ENCODE results near the gene APOL2. TPM values are rescaled to one million over a fixed set of nuclear protein-coding genes. Genes with fewer than 3 reads are reported as not detected.

Gene APOL2
- polyA plus RNA-seq, 10 donors, result 14.9 to 25.2 (median 18.4) TPM

Other genes starting within 250 kb of the APOL2 start
- gene RBFOX2, start 210.7 kb downstream of the APOL2 start, polyA plus RNA-seq (ENCODE audit: insufficient read length in 10 of 10), result 100 to 1,000 TPM; 159 to 231 (median 186) TPM
- gene APOL3, start 78.8 kb downstream of the APOL2 start, polyA plus RNA-seq (ENCODE audit: insufficient read length in 10 of 10), result 10 to 100 TPM in 7 of 10 donors, 1 to 10 TPM in 3; 6.6 to 17.1 (median 12.7) TPM
- 10 to 100 TPM in 9 of 10 donors, 1 to 10 TPM in 1; 5.3 to 24.4 (median 17.1) TPM for gene APOL4, start 37.7 kb downstream of the APOL2 start, polyA plus RNA-seq (ENCODE audit: insufficient read length in 10 of 10)
- 1 to 10 TPM; 2.3 to 5.1 (median 3.7) TPM for gene APOL1, start 13.6 kb upstream of the APOL2 start, polyA plus RNA-seq (ENCODE audit: insufficient read length in 10 of 10)
- 100 to 1,000 TPM in 5 of 10 donors, 10 to 100 TPM in 5; 89.8 to 154 (median 103) TPM for gene MYH9, start 148.4 kb upstream of the APOL2 start, polyA plus RNA-seq (ENCODE audit: insufficient read length in 10 of 10)
- 100 to 1,000 TPM in 8 of 10 donors, 10 to 100 TPM in 2; 92.9 to 113 (median 108) TPM for gene TXN2, start 242.1 kb upstream of the APOL2 start, polyA plus RNA-seq (ENCODE audit: insufficient read length in 10 of 10)